NCI-H1417 (cell line): Measurements from ENCODE around the gene PPP1R10.
"Not testable (repeated sequence)": the region's sequence is repeated elsewhere in the genome, so short reads cannot be mapped to it uniquely, and the experiment has no call there.

Experiments used
- DNase-seq, 3 experiments: peaks; one replicate each; lab custom pipeline; 2025; lab: John Stamatoyannopoulos, UW

Gene PPP1R10

GRCh38 chr6:30616811-30617564 is at the start of gene PPP1R10:
Gene PPP1R10, minus strand, starts transcription at chr6:30617243. Its CDS starts 7,299 bp downstream, at chr6:30609944.
- peak; percentile 99 to 100 (median 99) for DNase-seq

GRCh38 chr6:30666300-30666699 is 49.3 kb upstream of the PPP1R10 start:
- not testable (repeated sequence) for DNase-seq

- DNase-seq: no peak
Observed at GRCh38 chr6:30664994-30665767, 48.1 kb upstream of the PPP1R10 start.

GRCh38 chr6:30657922-30658321 is 40.9 kb upstream of the PPP1R10 start:
- not testable (repeated sequence) for DNase-seq

- no peak for DNase-seq
Observed at GRCh38 chr6:30657454-30657853, 40.4 kb upstream of the PPP1R10 start.

- DNase-seq: no peak
Observed at GRCh38 chr6:30656513-30656912, 39.5 kb upstream of the PPP1R10 start.

GRCh38 chr6:30655743-30656094 is 38.7 kb upstream of the PPP1R10 start:
- DNase-seq: no peak

GRCh38 chr6:30654798-30655742 is 38.0 kb upstream of the PPP1R10 start:
- DNase-seq: no peak

GRCh38 chr6:30651143-30651542 is 34.1 kb upstream of the PPP1R10 start:
- no peak for DNase-seq

- peak; percentile 86 to 96 (median 95) for DNase-seq
Observed at GRCh38 chr6:30647242-30648116, 30.4 kb upstream of the PPP1R10 start.

- peak; percentile 91 to 96 (median 95) for DNase-seq
Observed at GRCh38 chr6:30646450-30647241, 29.6 kb upstream of the PPP1R10 start, which contains the start of gene C6orf136. Gene C6orf136, plus strand, starts transcription at chr6:30647133. Its CDS starts 99 bp downstream, at chr6:30647232.

- no peak for DNase-seq
Observed at GRCh38 chr6:30645989-30646388, 28.9 kb upstream of the PPP1R10 start.

GRCh38 chr6:30644769-30645168 is 27.7 kb upstream of the PPP1R10 start:
- DNase-seq: no peak

GRCh38 chr6:30643656-30644055 is 26.6 kb upstream of the PPP1R10 start:
- no peak for DNase-seq

- no peak for DNase-seq
Observed at GRCh38 chr6:30641048-30641447, 24.0 kb upstream of the PPP1R10 start.

GRCh38 chr6:30640481-30640880 is 23.4 kb upstream of the PPP1R10 start:
- DNase-seq: no peak

GRCh38 chr6:30635834-30636233 is 18.8 kb upstream of the PPP1R10 start:
- DNase-seq: no peak

GRCh38 chr6:30626484-30627366 is 9.7 kb upstream of the PPP1R10 start, which contains the start of gene ATAT1:
Gene ATAT1, plus strand, starts transcription at chr6:30626874.
- peak; percentile 62 to 79 (median 77) for DNase-seq

GRCh38 chr6:30625511-30625910 is 8.5 kb upstream of the PPP1R10 start:
- DNase-seq: no peak
